Stimulated activated naive CD8-positive, alpha-beta T cell treated with anti-CD3 and anti-CD28 coated beads, Interleukin-15, Interleukin-2, amounts not matched to agents 100 U/mL and 50 U/mL, for 24 hours (primary cell): ENCODE data around the gene RRP9.
A peak's percentile ranks its signal among the peaks of the same experiment; 100 is the strongest.

Experiments
- ATAC-seq: fragments of 150-1000 bp; cut with Tn5 transposase; one replicate; pipeline ENCODE4 v1.10.0; 2021
- DNase-seq: peaks from one replicate; pipeline ENCODE4 v3.0.0; 2021

The RRP9 gene

DNA sequence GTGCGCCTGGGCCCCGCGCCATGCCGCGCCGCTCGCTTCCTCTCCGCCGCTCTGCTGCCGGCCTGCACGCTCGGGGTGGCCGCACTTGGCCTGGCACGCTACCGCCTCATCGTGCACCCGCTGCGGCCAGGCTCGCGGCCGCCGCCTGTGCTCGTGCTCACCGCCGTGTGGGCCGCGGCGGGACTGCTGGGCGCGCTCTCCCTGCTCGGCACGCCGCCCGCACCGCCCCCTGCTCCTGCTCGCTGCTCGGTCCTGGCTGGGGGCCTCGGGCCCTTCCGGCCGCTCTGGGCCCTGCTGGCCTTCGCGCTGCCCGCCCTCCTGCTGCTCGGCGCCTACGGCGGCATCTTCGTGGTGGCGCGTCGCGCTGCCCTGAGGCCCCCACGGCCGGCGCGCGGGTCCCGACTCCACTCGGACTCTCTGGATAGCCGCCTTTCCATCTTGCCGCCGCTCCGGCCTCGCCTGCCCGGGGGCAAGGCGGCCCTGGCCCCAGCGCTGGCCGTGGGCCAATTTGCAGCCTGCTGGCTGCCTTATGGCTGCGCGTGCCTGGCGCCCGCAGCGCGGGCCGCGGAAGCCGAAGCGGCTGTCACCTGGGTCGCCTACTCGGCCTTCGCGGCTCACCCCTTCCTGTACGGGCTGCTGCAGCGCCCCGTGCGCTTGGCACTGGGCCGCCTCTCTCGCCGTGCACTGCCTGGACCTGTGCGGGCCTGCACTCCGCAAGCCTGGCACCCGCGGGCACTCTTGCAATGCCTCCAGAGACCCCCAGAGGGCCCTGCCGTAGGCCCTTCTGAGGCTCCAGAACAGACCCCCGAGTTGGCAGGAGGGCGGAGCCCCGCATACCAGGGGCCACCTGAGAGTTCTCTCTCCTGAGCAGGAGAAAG lies 14.4 kb upstream of the RRP9 start:
- ATAC-seq (peak; percentile 67), DNase-seq (peak; percentile 61)

- ATAC-seq (no peak), DNase-seq (no peak)
Observed at GRCh38 chr3:51955175-51955892, 13.6 kb upstream of the RRP9 start, which contains the start of gene GPR62. Gene GPR62, plus strand, starts transcription at chr3:51955381. Its CDS starts 272 bp downstream, at chr3:51955653.

DNA sequence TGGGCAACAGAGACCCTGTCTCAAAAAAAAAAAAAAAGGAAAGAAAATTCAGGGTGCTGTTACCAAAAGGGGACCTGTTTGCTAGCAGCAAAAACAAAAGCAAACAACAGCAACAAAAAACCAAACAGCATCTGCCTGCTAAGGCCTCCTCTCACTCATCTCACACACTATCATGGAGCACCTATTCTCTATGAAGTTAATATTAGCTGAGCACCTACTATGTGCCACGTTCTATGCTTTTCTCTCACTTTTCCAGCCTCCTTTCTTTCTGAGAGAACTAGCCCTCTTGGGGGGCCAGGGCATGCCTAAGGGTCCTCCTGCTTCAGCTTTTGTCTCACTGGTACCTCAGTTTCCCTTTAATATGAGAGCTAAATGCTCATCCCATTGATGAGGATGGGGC lies 13.0 kb upstream of the RRP9 start:
- ATAC-seq: no peak
- DNase-seq: no peak

GRCh38 chr3:51954105-51954504 lies 12.4 kb upstream of the RRP9 start:
- ATAC-seq (no peak), DNase-seq (no peak)

- DNase-seq: no peak
- no peak for ATAC-seq
Observed at GRCh38 chr3:51953445-51953844, 11.7 kb upstream of the RRP9 start.

- ATAC-seq (no peak), DNase-seq (no peak)
Observed at GRCh38 chr3:51950899-51951298, 9.2 kb upstream of the RRP9 start.

DNA sequence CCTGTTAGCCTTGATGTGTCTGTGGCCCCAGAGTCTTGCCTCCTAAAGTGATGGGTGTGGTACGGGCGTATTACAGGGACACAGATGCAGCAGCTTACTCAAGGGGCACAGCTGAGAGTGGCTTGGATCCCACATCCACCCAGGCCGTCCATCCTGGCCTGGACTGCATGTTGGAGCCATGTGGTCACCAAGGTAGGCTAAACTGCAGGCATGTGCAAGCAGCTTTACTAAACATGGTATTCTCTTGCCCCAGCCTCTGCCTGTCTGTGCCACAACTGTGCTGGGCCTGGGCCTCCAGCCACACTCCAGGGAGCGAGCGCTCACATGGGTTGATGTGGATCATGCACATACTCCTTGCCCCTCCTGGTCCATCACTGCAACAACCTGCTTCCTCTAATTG lies 7.4 kb upstream of the RRP9 start:
- DNase-seq (no peak), ATAC-seq (no peak)

DNA sequence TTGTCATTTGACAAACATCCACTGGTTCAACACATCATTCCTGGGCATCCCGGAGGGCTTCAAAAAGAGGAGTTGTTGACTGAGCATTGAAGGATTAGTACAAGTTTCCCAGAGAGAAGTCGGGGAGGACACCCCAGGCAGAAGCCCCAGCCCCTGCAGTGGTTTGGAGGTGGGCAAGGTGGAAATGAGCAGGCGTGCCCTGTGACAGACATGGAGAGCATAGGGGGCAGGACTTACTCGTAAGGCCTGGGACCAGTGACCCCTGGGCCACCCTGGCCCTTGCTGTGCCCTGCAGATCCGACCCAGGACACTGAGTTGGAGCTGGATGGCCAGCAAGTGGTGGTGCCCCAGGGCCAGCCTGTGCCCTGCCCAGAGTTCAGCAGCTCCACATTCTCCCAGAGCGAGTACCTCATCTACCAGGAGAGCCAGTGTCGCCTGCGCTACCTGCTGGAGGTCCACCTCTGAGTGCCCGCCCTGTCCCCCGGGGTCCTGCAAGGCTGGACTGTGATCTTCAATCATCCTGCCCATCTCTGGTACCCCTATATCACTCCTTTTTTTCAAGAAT lies 6.4 kb upstream of the RRP9 start:
- no peak for ATAC-seq
- DNase-seq: no peak

- DNase-seq (no peak), ATAC-seq (no peak)
Observed at GRCh38 chr3:51947215-51947900, 5.7 kb upstream of the RRP9 start.

DNA sequence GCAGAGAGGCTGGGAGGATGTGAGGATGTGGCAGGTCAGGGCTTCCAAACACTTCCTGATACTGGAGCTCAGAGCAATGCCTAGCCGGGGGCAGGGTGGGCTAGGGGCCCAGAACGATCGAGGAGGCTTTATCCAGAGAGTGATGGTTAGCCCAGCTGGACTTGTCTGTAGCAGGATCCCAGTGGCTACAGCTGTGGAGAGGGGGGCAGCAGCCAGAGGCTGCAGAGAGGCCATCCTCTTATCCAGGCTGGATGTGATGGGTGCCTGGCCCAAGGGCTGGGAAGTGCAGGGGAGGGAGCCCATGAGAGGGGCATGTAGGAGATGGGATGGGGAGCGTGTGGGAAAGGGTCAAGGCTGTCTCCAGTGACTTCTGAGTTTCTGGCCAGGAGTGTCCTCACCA lies 5.1 kb upstream of the RRP9 start:
- peak; percentile 1 for DNase-seq
- no peak for ATAC-seq

DNA sequence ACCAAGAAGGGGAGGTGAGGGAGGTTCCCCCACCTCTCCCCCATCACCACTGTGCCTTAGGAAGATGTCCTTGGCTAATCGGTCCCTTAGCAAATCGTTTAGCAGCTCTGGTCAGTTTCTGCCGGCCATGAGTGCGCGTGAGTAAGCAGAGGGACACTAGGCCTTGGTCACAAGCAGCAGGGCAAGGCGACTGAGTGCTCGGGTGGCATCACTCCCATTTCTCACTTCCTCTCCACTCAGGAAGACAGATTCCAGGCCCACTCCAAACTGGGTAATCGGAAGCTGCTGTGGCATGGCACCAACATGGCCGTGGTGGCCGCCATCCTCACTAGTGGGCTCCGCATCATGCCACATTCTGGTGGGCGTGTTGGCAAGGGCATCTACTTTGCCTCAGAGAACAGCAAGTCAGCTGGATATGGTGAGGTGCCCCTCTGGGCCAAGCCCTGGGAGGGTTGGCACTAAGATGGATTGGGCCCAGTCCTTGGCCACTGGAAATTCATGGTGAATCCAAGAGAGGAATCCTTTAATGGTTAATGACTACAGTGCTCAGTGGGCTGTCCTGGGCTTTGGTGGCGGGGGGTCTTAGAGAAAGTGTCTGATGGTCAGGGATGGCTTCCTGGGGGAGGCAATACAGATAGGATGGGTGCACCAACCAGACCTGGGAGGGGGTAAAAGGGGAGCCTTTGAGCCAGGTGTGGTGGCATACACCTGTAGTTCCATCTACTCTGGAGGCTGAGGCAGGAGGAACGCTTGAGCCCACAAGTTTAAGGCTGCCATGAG lies 4.4 kb upstream of the RRP9 start:
- DNase-seq: no peak
- ATAC-seq: no peak

DNA sequence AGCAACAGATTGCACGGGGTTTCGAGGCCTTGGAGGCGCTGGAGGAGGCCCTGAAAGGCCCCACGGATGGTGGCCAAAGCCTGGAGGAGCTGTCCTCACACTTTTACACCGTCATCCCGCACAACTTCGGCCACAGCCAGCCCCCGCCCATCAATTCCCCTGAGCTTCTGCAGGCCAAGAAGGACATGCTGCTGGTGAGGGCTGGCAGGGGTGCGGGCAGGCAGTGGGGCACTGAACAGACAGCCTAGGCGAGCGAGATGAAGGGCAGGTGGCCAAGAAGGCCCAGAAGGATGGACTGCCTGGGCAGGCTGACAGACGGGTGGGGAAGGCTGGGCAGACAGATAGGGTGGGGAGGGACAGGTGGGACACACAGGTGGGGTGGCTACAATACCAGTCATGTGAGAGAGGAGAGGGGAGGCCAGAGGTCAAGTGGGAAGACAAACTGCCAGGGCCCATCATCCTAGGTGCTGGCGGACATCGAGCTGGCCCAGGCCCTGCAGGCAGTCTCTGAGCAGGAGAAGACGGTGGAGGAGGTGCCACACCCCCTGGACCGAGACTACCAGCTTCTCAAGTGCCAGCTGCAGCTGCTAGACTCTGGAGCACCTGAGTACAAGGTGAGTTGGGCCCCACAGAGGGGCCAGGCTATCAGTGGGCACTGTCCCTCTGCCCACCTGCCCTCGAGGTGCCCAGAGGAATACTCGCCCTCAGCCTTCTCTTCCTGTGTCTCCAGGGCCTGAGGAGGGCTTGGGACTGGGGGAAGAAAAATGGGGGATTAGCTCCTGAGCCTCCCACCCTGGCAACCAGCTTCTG lies 3.5 kb upstream of the RRP9 start:
- DNase-seq (no peak), ATAC-seq (no peak)

DNA sequence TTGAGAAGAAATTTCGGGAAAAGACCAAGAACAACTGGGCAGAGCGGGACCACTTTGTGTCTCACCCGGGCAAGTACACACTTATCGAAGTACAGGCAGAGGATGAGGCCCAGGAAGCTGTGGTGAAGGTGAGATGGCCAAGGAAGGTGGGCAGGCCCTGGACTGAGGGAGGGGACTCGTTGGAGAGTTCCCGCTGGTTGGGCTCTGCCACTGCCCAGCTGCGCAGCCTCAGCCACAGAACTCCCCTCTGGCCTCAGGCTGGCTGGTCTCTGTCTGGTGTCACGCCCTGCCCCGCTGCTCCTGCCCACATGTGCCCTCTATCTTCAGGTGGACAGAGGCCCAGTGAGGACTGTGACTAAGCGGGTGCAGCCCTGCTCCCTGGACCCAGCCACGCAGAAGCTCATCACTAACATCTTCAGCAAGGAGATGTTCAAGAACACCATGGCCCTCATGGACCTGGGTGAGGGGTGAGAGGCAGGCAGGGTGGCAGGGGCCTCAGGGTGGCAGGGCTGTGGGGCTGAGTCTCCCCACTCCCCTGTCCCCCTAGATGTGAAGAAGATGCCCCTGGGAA lies 2.8 kb upstream of the RRP9 start:
- DNase-seq (no peak), ATAC-seq (no peak)

DNA sequence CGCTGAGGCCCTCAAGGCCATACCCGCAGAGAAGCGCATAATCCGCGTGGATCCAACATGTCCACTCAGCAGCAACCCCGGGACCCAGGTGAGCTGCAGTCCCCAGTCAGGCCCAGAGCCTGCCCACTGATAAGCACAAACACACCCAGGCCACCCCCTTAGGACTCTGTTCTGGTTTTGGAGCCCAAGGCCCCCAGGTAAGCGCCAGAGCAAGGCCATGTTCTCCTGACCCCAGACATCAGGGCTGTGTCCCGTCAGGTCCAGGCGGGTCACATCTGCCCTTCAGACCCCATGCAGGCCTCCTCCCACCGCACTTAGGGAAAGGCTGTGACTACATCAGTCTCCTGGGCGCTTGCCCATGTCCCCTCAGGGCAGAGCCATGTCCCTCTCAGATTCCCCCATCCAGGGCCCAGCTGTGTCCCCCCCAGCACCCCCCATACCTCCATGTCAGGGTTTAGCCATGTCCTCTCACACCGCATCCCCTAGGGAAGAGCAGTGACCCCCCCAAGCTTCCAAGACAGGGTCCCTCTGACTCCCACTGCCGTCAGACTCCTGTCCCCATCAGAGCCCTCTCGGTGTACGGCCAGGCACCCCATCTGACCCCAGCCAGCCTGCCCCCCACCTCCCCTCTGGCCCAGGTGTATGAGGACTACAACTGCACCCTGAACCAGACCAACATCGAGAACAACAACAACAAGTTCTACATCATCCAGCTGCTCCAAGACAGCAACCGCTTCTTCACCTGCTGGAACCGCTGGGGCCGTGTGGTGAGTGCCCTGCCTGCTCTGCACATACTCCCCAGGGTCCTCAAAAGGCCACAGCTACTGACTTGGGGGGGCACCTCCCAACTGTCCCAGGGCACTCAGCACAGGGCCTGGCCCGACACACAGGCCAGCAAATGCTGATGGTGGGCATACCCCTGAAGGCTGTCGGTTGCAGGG lies 2.0 kb upstream of the RRP9 start:
- ATAC-seq (no peak), DNase-seq (no peak)

- peak; percentile 17 for ATAC-seq
- peak; percentile 75 for DNase-seq
Observed at GRCh38 chr3:51942603-51943450, 1.1 kb upstream of the RRP9 start.

DNA sequence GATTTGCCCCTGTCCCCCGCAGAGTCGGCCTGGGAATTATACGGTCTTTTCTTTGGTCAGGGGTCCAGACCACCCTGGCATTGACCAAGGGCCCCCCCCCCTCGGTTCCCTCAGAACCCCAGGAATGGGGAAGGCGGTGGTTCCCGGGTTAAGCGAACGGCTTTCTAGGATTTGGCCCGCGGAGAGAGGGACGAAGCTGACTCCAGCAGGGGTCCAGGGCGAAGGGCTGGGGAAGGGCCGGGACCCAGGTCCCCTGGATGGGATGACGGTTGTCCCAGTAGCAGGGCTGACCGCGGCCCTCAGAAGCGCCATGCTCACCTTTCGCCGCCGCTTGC lies 274 bp downstream of the RRP9 start:
- DNase-seq (no peak), ATAC-seq (no peak)

GRCh38 chr3:51940648-51941462 lies 849 bp downstream of the RRP9 start:
- DNase-seq: no peak

More at GRCh38 chr3:51940648-51941462, 849 bp downstream of the RRP9 start:
- no peak for ATAC-seq
